PC-3 (cell line): ENCODE results near the gene ACTR6. TPM values are rescaled to one million over a fixed set of nuclear protein-coding genes. Genes with fewer than 3 reads are reported as not detected.

Experiments used
- ATAC-seq: fragments of 200-7000 bp; cut with Tn5 transposase; 2 replicates; pipeline ENCODE4 v1.9.1; 2020; ENCODE audit warnings: mild to moderate bottlenecking, moderate library complexity
- BruUV-seq: library from RNA; stranded (reverse); fragments of 400-500 nt; replicated peaks from 2 replicates; lab custom pipeline; 2021; lab: Mats Ljungman, UMichigan
- CTCF ChIA-PET: fragments of 300-600 bp; sonication (Branson Sonifier 250); formaldehyde crosslinking; loops from one replicate; lab custom pipeline; 2022; ENCODE audit warnings: antibody characterized with exemption; lab: Charles Lee
- POLR2A ChIA-PET: fragments of 300-600 bp; sonication (Branson Sonifier 250); formaldehyde crosslinking; loops from one replicate; lab custom pipeline; 2022; ENCODE audit warnings: antibody characterized with exemption; ENCODE audit not compliant: unreplicated experiment; lab: Charles Lee
- DNase-seq: peaks from one replicate; pipeline ENCODE4 v3.0.0-alpha.2; 2015
- H2AFZ ChIP-seq: fragments of 300-600 bp; sonication (generic); 2 replicates; pipeline ENCODE4 v1.6.0; 2016; ENCODE audit warnings: antibody characterized with exemption, low read length
- H3F3A ChIP-seq: fragments of 300-600 bp; sonication (generic); one replicate; pipeline ENCODE4 v1.6.0; 2017; ENCODE audit warnings: antibody characterized with exemption, low read length, control low read depth, mild to moderate bottlenecking; ENCODE audit not compliant: unreplicated experiment
- H3K27ac ChIP-seq: fragments of 300-600 bp; sonication (generic); 2 replicates; pipeline ENCODE4 v1.5.1; 2016; ENCODE audit warnings: mild to moderate bottlenecking, low read length
- H3K27me3 ChIP-seq: fragments of 300-600 bp; sonication (generic); 2 replicates; pipeline ENCODE4 v1.6.1; 2016; ENCODE audit warnings: low read length, mixed read lengths
- H3K36me3 ChIP-seq: fragments of 300-600 bp; sonication (generic); 2 replicates; pipeline ENCODE4 v1.6.1; 2016; ENCODE audit warnings: low read depth, mixed run types, low read length, mixed read lengths
- H3K4me1 ChIP-seq: fragments of 300-600 bp; sonication (generic); 2 replicates; pipeline ENCODE4 v1.5.1; 2016; ENCODE audit warnings: low read length; ENCODE audit not compliant: insufficient read depth
- H3K4me2 ChIP-seq: fragments of 300-600 bp; sonication (generic); 2 replicates; pipeline ENCODE4 v1.6.0; 2016; ENCODE audit warnings: low read length
- H3K4me3 ChIP-seq: fragments of 300-600 bp; sonication (generic); 2 replicates; pipeline ENCODE4 v1.5.1; 2016; ENCODE audit warnings: mild to moderate bottlenecking, low read length, mixed read lengths
- H3K79me2 ChIP-seq: fragments of 300-600 bp; sonication (generic); 2 replicates; pipeline ENCODE4 v1.6.1; 2017; ENCODE audit warnings: low read length, mixed read lengths
- H3K9ac ChIP-seq: fragments of 300-600 bp; sonication (generic); 2 replicates; pipeline ENCODE4 v1.6.0; 2016; ENCODE audit warnings: mild to moderate bottlenecking, low read length
- H3K9me2 ChIP-seq: fragments of 300-600 bp; sonication (generic); replicated peaks from 2 replicates; pipeline ENCODE4 v1.6.1; 2016; ENCODE audit warnings: mixed run types, low read length, mixed read lengths
- H3K9me3 ChIP-seq: fragments of 300-600 bp; sonication (generic); 2 replicates; pipeline ENCODE4 v1.6.1; 2016; ENCODE audit warnings: low read length, mixed read lengths
- H4K20me1 ChIP-seq: fragments of 300-600 bp; sonication (generic); 2 replicates; pipeline ENCODE4 v1.6.1; 2016; ENCODE audit warnings: low read length, mixed read lengths
- CTCF ChIP-seq: fragments of 300-600 bp; sonication (generic); conservative IDR thresholded peaks from 2 replicates; pipeline ENCODE4 v1.5.1; 2017; ENCODE audit warnings: antibody characterized with exemption, low read depth, mild to moderate bottlenecking, low read length
- EZH2 ChIP-seq: fragments of 300-600 bp; sonication (generic); IDR thresholded peaks from one replicate; pipeline ENCODE4 v1.6.1; 2017; ENCODE audit warnings: antibody characterized with exemption, mild to moderate bottlenecking, low read length; ENCODE audit not compliant: unreplicated experiment
- EZH2phosphoT487 ChIP-seq: fragments of 300-600 bp; sonication (generic); IDR thresholded peaks from 2 replicates; pipeline ENCODE4 v1.6.1; 2018; ENCODE audit warnings: mild to moderate bottlenecking, antibody characterized with exemption, low read length, borderline replicate concordance
- intact Hi-C: fragments of 100-400 bp; cut with micrococcal nuclease; formaldehyde crosslinking; loops from 2 replicates; pipeline ENCODE4 v1.9.0; 2023
- total RNA-seq: library from RNA; depleted of rRNA; stranded (reverse); fragments of >200 nt; gene quantifications from 2 replicates; pipeline ENCODE4 v1.2.3, GENCODE V29; 2014

Gene ACTR6
- total RNA-seq, 1 experiment from 2014 or later, result 21.2 TPM

- BruUV-seq, result no TSS peak
- Histone ChIP-seq H3K79me2 (no peaks in the 10 kb centered on the region), H3K4me1 (no peaks in the 10 kb centered on the region), H3K27ac (no peak overlapping the region), H3K4me2 (no peak overlapping the region), H4K20me1 (no peaks in the 10 kb centered on the region), H3K27me3 (no peaks in the 10 kb centered on the region), H3K9me3 (no peaks in the 10 kb centered on the region), H3K36me3 (no peaks in the 10 kb centered on the region), H3K9me2 (no peaks in the 10 kb centered on the region), H3F3A (no peaks in the 10 kb centered on the region), H2AFZ (peak overlapping the region; percentile 56; the same call in 1 of the 2 replicates), H3K4me3 (no peak overlapping the region), H3K9ac (no peak overlapping the region)
- POLR2A ChIA-PET, result interaction anchor here (0.5 kb wide), 1 partner anchor 400 kb away, joined by 3 read pairs; no protein-coding TSS in a partner anchor
- ATAC-seq (peak; percentile 84), DNase-seq (peak; percentile 86)
- TF ChIP-seq CTCF, result peak; percentile 97
- TF ChIP-seq EZH2phosphoT487, result no peak
- intact Hi-C loops, result no loop called here
- CTCF ChIA-PET, result interaction anchor here (1.1 to 1.4 kb wide), 3 partner anchors 9 to 75 kb away, joined by 5 to 9 read pairs (median 7); no protein-coding TSS in a partner anchor
Measured at GRCh38 chr12:100154474-100155247, 46.0 kb upstream of the ACTR6 start.

- Histone ChIP-seq H3K27me3 (no peaks in the 10 kb centered on the region), H3K79me2 (no peaks in the 10 kb centered on the region), H3K4me3 (no peak overlapping the region), H3K9ac (no peak overlapping the region), H3F3A (no peaks in the 10 kb centered on the region), H4K20me1 (no peaks in the 10 kb centered on the region), H2AFZ (no peak overlapping the region), H3K4me1 (no peaks in the 10 kb centered on the region), H3K9me3 (no peaks in the 10 kb centered on the region), H3K36me3 (no peaks in the 10 kb centered on the region), H3K27ac (no peak overlapping the region), H3K9me2 (no peaks in the 10 kb centered on the region), H3K4me2 (no peak overlapping the region)
- POLR2A ChIA-PET, result no interaction called here
- intact Hi-C loops, result no loop called here
- ATAC-seq, result no peak
- CTCF ChIA-PET, result no interaction called here
- no TSS peak for BruUV-seq
- no peak for DNase-seq
- TF ChIP-seq EZH2 (no peak), CTCF (no peak)
Measured at GRCh38 chr12:100156731-100157426, 43.7 kb upstream of the ACTR6 start.

GRCh38 chr12:100157427-100157821, 43.2 kb upstream of the ACTR6 start:
- no TSS peak for BruUV-seq

More at GRCh38 chr12:100157427-100157821, 43.2 kb upstream of the ACTR6 start:
- CTCF ChIA-PET, result no interaction called here
- Histone ChIP-seq H3K4me1 (no peaks in the 10 kb centered on the region), H3K4me2 (no peak overlapping the region), H3K36me3 (no peaks in the 10 kb centered on the region), H3K9me3 (no peaks in the 10 kb centered on the region), H3F3A (no peaks in the 10 kb centered on the region), H3K27me3 (no peaks in the 10 kb centered on the region), H3K4me3 (no peak overlapping the region), H2AFZ (no peak overlapping the region), H3K9ac (no peak overlapping the region), H4K20me1 (no peaks in the 10 kb centered on the region), H3K79me2 (no peaks in the 10 kb centered on the region), H3K27ac (no peak overlapping the region), H3K9me2 (no peaks in the 10 kb centered on the region)
- intact Hi-C loops, result no loop called here
- no peak for TF ChIP-seq EZH2phosphoT487
- no peak for TF ChIP-seq EZH2
- TF ChIP-seq CTCF, result no peak
- DNase-seq, result no peak
- ATAC-seq, result no peak
- POLR2A ChIA-PET, result no interaction called here
